ENCODE results near the gene RETREG1. TPM values are rescaled to one million over a fixed set of nuclear protein-coding genes. Genes with fewer than 3 reads are reported as not detected.
"Not testable (repeated sequence)": the region's sequence is repeated elsewhere in the genome, so short reads cannot be mapped to it uniquely, and the experiment has no call there.

RETREG1 gene
- total RNA-seq, 2 donors from 2014 or later: 29.4 to 30.2 TPM

GRCh38 chr5:16642867-16643266 is 26.1 kb upstream of the RETREG1 start:
- no peaks in the 10 kb centered on the region for H3K27me3 Mint-ChIP-seq (ENCODE audit: low read depth)
- peaks cover 3 to 4% of the 10 kb centered on the region in 2 donors for H3K36me3 Mint-ChIP-seq (ENCODE audit: insufficient read depth in 2 of 2)
- no peak for ATAC-seq (replicated peaks in 1 of 2)
- no peak overlapping the region for H3K4me3 Mint-ChIP-seq
- H3K27ac Mint-ChIP-seq: no peak overlapping the region
- H3K9me3 Mint-ChIP-seq: peaks cover 0 to 5% of the 10 kb centered on the region in 2 donors
- H3K4me1 Mint-ChIP-seq (ENCODE audit: low read depth): peaks cover 9% of the 10 kb centered on the region
- DNase-seq: no peak

GRCh38 chr5:16639206-16639605 is 22.4 kb upstream of the RETREG1 start:
- H3K4me3 Mint-ChIP-seq: no peak overlapping the region
- H3K9me3 Mint-ChIP-seq: peaks cover 0 to 1% of the 10 kb centered on the region in 2 donors
- H3K27ac Mint-ChIP-seq: no peak overlapping the region
- DNase-seq (no peak), ATAC-seq (replicated peaks in 1 of 2) (no peak)
- H3K27me3 Mint-ChIP-seq (ENCODE audit: low read depth): no peaks in the 10 kb centered on the region
- H3K4me1 Mint-ChIP-seq (ENCODE audit: low read depth): peaks cover 2% of the 10 kb centered on the region
- H3K36me3 Mint-ChIP-seq (ENCODE audit: insufficient read depth in 2 of 2): no peaks in the 10 kb centered on the region

GRCh38 chr5:16628376-16628775 is 11.6 kb upstream of the RETREG1 start:
- no peak for DNase-seq
- Mint-ChIP-seq H3K27ac (no peak overlapping the region), H3K4me3 (no peak overlapping the region), H3K4me1 (ENCODE audit: low read depth) (peaks cover 60% of the 10 kb centered on the region), H3K36me3 (ENCODE audit: insufficient read depth in 2 of 2) (peaks cover 0 to 1% of the 10 kb centered on the region in 2 donors), H3K27me3 (ENCODE audit: low read depth) (no peaks in the 10 kb centered on the region), H3K9me3 (peaks cover 2 to 4% of the 10 kb centered on the region in 2 donors)
- ATAC-seq (replicated peaks in 1 of 2): no peak

- peaks cover 60% of the 10 kb centered on the region for H3K4me1 Mint-ChIP-seq (ENCODE audit: low read depth)
- H3K4me3 Mint-ChIP-seq: peak overlapping the region; percentile 17 to 70
- DNase-seq (peak; percentile 46 to 52), ATAC-seq (replicated peaks in 1 of 2) (peak; percentile 91 to 92)
- peaks cover 0 to 1% of the 10 kb centered on the region in 2 donors for H3K36me3 Mint-ChIP-seq (ENCODE audit: insufficient read depth in 2 of 2)
- peaks cover 0 to 4% of the 10 kb centered on the region in 2 donors for H3K9me3 Mint-ChIP-seq
- no peaks in the 10 kb centered on the region for H3K27me3 Mint-ChIP-seq (ENCODE audit: low read depth)
- peak overlapping the region; percentile 86 for H3K27ac Mint-ChIP-seq
These were observed 10.0 kb upstream of the RETREG1 start for GRCh38 chr5:16626696-16627264.

GRCh38 chr5:16625096-16625495 is 8.3 kb upstream of the RETREG1 start:
- H3K36me3 Mint-ChIP-seq (ENCODE audit: insufficient read depth in 2 of 2): peaks cover 0 to 1% of the 10 kb centered on the region in 2 donors
- no peaks in the 10 kb centered on the region for H3K27me3 Mint-ChIP-seq (ENCODE audit: low read depth)
- peaks cover 59% of the 10 kb centered on the region for H3K4me1 Mint-ChIP-seq (ENCODE audit: low read depth)
- no peak overlapping the region for H3K4me3 Mint-ChIP-seq
- H3K27ac Mint-ChIP-seq: no peak overlapping the region
- ATAC-seq (replicated peaks in 1 of 2) (no peak), DNase-seq (no peak)
- no peaks in the 10 kb centered on the region for H3K9me3 Mint-ChIP-seq

DNA sequence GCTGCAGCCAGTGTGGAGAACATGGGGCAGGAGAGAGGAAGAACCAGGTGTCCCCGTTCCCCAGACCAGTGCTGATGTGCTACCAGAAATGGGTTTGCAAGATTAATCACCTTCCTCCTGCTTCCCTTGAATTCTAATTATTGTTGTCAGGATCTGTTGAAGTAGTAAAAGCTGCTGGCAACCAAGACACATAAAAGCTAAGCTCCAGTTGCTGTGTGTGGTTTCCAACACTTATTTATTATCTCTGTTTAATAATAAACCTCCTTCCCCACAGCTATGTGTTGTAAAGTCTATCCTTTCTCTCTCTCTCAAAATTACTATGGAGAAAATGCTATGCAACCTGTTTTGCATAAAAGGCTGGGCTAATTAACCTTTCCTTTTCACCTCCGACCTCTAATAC is 2.3 kb upstream of the RETREG1 start:
- Mint-ChIP-seq H3K4me1 (ENCODE audit: low read depth) (peaks cover 29% of the 10 kb centered on the region), H3K27ac (no peak overlapping the region), H3K9me3 (no peaks in the 10 kb centered on the region), H3K36me3 (ENCODE audit: insufficient read depth in 2 of 2) (peaks cover 3 to 4% of the 10 kb centered on the region in 2 donors), H3K27me3 (ENCODE audit: low read depth) (no peaks in the 10 kb centered on the region), H3K4me3 (no peak overlapping the region)
- DNase-seq: no peak
- no peak for ATAC-seq (replicated peaks in 1 of 2)

DNA sequence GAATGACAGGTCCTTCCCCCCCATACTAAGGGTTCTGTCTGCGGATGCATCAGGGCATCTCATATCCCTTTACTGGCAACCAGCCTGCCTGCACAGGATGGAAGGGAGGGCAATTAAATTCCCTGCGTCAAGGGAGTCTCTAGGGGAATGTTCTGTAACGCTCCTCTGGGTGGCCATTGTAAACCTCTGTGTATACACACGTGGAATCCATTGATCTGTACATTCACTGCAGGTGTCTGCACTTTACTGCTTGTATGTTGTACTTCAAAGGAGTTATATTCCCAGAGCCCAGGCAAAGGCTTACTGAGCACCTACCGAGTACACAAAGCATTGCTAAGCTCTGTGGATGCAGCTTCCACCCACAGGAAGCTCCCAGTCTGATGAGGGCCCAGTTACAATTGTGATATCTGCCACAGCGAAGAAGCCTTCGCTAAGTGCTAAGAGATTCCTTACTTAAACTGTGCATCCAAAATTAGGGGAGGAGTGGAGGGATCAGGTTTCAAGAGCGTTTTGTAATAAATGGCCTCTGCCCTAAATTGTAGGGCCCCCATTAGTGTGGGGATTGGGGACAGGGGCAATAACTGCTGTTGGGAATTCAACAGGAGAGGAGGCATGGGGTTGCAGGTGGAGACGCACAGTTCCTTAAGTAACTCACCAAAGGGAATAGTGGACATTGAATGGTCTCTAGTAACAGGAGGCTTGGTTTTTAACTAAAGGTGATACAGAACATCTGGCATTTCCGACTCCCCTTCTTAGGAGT is 1.5 kb upstream of the RETREG1 start:
- DNase-seq: no peak
- H3K27ac Mint-ChIP-seq: no peak overlapping the region
- no peaks in the 10 kb centered on the region for H3K9me3 Mint-ChIP-seq
- H3K27me3 Mint-ChIP-seq (ENCODE audit: low read depth): no peaks in the 10 kb centered on the region
- peaks cover 3 to 4% of the 10 kb centered on the region in 2 donors for H3K36me3 Mint-ChIP-seq (ENCODE audit: insufficient read depth in 2 of 2)
- no peak overlapping the region for H3K4me3 Mint-ChIP-seq
- no peak for ATAC-seq (replicated peaks in 1 of 2)
- peaks cover 37% of the 10 kb centered on the region for H3K4me1 Mint-ChIP-seq (ENCODE audit: low read depth)

- Mint-ChIP-seq H3K27ac (no peak overlapping the region), H3K9me3 (no peaks in the 10 kb centered on the region), H3K4me1 (ENCODE audit: low read depth) (peaks cover 46% of the 10 kb centered on the region), H3K4me3 (no peak overlapping the region), H3K36me3 (ENCODE audit: insufficient read depth in 2 of 2) (peaks cover 3 to 4% of the 10 kb centered on the region in 2 donors), H3K27me3 (ENCODE audit: low read depth) (no peaks in the 10 kb centered on the region)
- ATAC-seq (replicated peaks in 1 of 2) (peak; percentile 21 to 23), DNase-seq (peak; percentile 42 to 53)
These were observed 624 bp upstream of the RETREG1 start for GRCh38 chr5:16617274-16617968.

- no peak for ATAC-seq (replicated peaks in 1 of 2)
- Mint-ChIP-seq H3K27ac (peak overlapping the region; percentile 89), H3K36me3 (ENCODE audit: insufficient read depth in 2 of 2) (peaks cover 3 to 4% of the 10 kb centered on the region in 2 donors), H3K4me3 (peak overlapping the region in 1 of 2 donors; percentile 96), H3K9me3 (no peaks in the 10 kb centered on the region), H3K27me3 (ENCODE audit: low read depth) (no peaks in the 10 kb centered on the region), H3K4me1 (ENCODE audit: low read depth) (peaks cover 54% of the 10 kb centered on the region)
- peak in 1 of 2 donors; percentile 19 for DNase-seq
These were observed 859 bp downstream of the RETREG1 start for GRCh38 chr5:16615741-16616535.

DNA sequence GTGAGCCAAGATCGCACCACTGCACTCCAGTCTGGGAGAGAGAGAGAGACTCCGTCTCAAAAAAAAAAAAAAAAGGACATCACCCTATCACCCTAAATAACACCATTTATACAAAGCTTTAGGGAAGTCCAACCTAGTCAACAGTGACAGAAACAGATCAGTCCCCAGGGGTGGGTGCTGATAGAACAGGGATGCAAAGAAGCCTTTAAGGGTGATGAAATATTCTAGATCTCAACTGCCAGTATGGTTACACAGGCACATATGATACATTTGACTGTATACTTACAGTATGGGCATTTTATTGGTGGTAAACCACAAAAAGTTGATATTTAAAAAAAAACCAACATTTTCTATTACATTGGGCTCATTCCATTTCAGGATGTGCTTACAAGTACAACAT is 4.8 kb downstream of the RETREG1 start:
- H3K9me3 Mint-ChIP-seq: no peaks in the 10 kb centered on the region
- H3K4me1 Mint-ChIP-seq (ENCODE audit: low read depth): peaks cover 67% of the 10 kb centered on the region
- DNase-seq: peak in 1 of 2 donors; percentile 8
- peak overlapping the region; percentile 55 to 58 for H3K4me3 Mint-ChIP-seq
- no peaks in the 10 kb centered on the region for H3K27me3 Mint-ChIP-seq (ENCODE audit: low read depth)
- peak; percentile 23 to 48 for ATAC-seq (replicated peaks in 1 of 2)
- no peak overlapping the region for H3K27ac Mint-ChIP-seq
- H3K36me3 Mint-ChIP-seq (ENCODE audit: insufficient read depth in 2 of 2): peaks cover 3 to 13% of the 10 kb centered on the region in 2 donors

GRCh38 chr5:16610896-16611295 is 5.9 kb downstream of the RETREG1 start:
- H3K4me1 Mint-ChIP-seq (ENCODE audit: low read depth): peaks cover 68% of the 10 kb centered on the region
- not testable (repeated sequence) for H3K27me3 Mint-ChIP-seq (ENCODE audit: low read depth); ATAC-seq (replicated peaks in 1 of 2); H3K4me3 Mint-ChIP-seq; DNase-seq; H3K9me3 Mint-ChIP-seq; H3K27ac Mint-ChIP-seq
- H3K36me3 Mint-ChIP-seq (ENCODE audit: insufficient read depth in 2 of 2): peaks cover 4 to 18% of the 10 kb centered on the region in 2 donors

DNA sequence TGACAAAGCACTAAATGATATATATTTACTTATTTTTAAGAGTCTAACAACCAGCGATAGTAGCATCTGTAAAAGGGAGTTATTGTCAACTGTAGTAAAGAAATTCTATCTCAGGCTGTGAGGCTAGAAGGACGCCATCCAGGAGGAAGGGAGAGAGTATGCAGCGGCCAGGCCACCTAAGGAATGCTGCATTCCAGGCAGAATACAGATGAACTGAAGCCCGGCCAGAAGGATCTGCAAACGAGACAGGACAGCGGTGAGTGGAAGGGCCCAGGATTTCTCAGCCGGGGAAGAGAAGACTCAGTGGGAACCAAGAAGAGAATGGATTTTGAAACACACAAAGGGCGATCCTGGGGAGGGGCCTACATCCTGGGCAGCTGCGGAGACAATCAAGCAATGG is 7.4 kb downstream of the RETREG1 start:
- Mint-ChIP-seq H3K9me3 (no peaks in the 10 kb centered on the region), H3K27me3 (ENCODE audit: low read depth) (no peaks in the 10 kb centered on the region), H3K4me1 (ENCODE audit: low read depth) (peaks cover 65% of the 10 kb centered on the region), H3K36me3 (ENCODE audit: insufficient read depth in 2 of 2) (peaks cover 4 to 14% of the 10 kb centered on the region in 2 donors), H3K4me3 (no peak overlapping the region), H3K27ac (no peak overlapping the region)
- ATAC-seq (replicated peaks in 1 of 2) (no peak), DNase-seq (no peak)

All from activated T-cell treated with anti-CD3 and anti-CD28 coated beads, Interleukin-2, amount 50 U/mL, for 72 hours (primary cell).